GM21367 (cell line): ENCODE measurements around the gene SERPINH1.
A peak's percentile ranks its signal among the peaks of the same experiment; 100 is the strongest.

Source experiments
- ATAC-seq: cut with Tn5 transposase; IDR thresholded peaks from one replicate; pipeline ENCODE4 v1.9.1; 2021; ENCODE audit not compliant: unreplicated experiment

Gene SERPINH1

DNA sequence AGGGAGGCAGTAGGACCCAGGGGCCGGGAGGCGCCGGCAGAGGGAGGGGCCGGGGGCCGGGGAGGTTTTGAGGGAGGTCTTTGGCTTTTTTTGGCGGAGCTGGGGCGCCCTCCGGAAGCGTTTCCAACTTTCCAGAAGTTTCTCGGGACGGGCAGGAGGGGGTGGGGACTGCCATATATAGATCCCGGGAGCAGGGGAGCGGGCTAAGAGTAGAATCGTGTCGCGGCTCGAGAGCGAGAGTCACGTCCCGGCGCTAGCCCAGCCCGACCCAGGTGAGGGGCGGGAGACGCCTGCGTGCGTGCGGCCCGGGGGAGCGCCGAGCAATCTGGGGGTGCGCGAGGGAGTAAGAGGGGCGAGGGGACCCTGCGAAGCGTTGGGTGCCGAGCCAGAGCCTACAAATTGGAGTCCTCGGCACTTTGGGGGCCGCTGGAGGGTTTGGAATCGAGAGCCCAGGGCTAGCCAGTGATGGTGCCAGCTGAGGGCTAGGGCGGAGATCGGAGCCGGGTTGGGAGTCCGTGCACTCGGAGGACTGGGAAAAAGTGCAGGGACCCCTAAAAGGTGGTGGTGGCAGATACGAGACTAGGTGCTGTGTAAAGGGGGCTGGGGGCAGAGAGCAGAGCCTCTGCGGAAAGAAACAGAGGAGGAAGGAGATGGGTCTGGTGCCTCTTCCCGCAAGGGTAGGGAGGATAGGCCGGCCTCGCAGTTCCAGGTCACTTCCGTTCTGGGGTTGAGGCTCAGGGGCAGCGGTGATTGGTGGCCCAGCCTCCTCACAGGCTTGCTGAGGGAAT is at the start of gene SERPINH1:
SERPINH1 (plus strand) TSS at position 206 of the 788 bp plus-strand sequence. CDS start 4,097 bp downstream, outside the sequence.
- ATAC-seq, result peak; percentile 71

GRCh38 chr11:75513250-75513649 is 48.8 kb upstream of the SERPINH1 start:
- no peak for ATAC-seq

DNA sequence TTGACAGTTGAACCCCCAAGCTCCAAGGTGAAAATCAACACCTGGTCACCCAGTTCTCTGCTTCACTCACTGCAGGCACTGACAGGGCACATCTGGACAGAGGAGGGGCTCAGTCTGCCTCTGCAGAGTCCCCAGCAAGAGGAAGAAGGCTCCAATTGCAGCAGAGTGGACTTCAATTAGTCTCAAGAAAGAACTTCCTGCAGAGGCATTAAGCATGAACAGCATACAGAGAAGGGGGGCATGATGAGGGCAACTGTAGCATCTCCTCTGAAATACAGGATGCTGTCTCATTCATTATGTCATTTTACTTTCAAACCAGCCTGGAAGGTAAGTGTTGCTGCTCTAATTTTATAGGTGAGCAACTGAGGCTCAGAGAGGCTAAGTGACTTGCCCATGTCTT is 47.5 kb upstream of the SERPINH1 start:
- no peak for ATAC-seq

- ATAC-seq, result no peak
Observed at GRCh38 chr11:75516140-75516539, 45.9 kb upstream of the SERPINH1 start.

DNA sequence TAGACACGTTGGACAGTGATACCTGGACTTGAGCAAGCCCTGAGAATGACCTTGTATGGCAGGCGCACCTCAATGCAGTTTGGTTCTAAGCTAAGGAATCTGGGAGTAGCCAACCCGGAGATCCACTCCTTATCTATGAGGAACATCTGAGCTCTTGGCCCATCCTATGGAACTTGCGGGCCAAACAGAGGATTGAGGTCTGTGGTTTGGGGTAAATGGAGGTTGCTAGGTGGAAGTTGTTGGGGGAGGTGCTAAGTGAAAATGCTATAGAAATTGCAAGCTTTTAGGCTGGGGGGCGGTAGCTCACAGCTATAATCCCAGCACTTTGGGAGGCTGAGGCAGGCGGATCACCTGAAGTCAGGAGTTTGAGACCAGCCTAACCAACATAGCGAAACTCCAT is 45.2 kb upstream of the SERPINH1 start:
- ATAC-seq, result no peak

- ATAC-seq, result no peak
Observed at GRCh38 chr11:75518204-75518549, 43.9 kb upstream of the SERPINH1 start.

DNA sequence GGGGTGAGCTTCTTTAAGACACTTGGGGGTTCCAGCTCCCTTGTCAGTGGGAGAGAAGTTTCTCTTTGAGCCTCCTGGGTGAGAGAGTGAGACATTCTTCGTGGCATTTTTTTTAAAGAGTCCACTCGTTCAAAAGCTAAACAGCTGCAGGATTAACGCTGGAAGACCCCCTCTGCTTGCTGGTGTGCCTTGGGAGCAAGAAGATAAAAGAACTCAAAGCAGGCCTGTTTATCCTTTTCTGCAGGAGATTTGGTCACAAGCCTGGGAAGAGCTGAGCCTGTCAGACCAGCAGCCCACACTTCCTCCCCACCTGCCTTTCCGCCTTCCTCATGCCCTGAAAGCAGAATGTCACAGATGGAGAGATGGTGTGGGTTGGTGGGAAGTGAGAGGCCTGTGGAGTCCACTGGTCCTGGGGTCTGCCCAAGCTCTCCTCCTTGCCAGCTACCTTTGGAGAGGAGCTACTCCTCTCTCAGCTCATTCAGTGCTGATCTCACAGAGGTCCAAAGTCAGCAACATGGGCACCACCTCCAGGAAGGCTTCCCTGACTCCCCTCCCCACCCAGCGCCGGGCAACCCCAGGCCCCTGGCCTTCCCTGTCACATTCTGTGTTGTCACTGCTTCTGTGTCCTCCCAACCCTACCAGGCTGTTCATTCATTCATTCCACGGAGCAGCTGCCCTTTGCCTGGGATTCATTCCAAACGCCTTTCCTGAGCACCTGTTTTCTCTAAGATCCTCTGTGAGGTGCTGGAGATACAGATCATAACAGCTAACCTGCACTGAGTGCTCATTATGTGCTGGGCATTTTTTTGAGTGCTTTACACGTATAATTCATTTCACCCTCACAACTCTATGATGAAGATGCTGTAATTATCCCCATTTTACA is 43.0 kb upstream of the SERPINH1 start:
- no peak for ATAC-seq

DNA sequence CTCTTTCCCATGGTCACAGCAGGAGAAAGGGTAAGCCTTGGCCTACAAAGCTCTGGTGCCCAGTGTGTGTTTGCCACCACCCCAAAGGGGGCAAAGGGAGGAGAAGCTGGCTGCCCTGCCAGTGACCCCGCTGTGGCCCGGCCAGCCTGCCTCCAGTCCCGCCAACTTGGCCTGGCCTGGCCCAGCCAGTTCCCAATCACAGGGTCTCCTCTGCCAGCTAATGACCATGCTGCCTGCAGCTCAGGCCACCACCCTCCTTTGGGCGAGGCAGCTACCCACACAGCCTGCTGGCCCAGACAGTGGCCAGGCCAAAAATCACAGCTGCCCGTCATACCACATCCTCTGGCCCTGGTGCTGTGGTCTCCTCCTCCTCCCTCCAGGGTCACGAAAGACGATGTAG is 41.4 kb upstream of the SERPINH1 start:
- ATAC-seq, result no peak

DNA sequence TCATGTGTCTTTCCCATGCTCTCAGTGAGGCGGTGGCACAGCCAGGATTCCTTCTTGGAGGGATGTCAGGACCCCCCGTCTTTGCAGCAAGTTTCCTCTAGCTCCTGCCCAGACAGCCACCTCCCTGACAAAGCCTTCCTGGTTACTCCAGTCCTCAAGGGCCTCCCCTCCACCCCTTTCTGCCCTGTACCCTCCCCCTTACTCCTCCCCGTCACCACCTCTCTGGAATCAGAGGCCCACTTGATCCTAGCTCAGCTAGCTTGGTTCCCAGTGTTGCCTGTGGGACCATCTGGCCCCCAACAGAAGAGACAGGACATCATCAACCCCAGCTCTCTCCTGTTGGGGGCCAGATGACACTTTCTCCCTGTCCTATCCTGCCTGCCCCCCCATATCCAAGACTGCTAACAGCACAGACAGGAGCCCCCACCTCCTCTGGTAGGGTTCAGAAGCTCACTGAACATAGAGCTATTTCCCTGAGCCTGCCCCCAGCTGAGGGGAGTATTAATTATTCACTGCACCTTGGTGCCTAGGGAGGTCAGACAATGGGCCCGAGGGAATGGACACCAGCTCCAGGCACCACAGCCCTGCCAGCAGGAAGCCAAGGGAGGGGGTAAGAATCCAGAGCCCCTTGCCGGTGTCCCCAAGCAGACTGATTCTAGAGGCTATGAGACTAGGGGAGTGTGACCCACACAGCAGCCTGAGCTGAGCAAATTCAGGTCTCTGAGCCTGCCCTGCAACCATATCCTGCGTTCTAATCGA is 39.6 kb upstream of the SERPINH1 start:
- no peak for ATAC-seq

DNA sequence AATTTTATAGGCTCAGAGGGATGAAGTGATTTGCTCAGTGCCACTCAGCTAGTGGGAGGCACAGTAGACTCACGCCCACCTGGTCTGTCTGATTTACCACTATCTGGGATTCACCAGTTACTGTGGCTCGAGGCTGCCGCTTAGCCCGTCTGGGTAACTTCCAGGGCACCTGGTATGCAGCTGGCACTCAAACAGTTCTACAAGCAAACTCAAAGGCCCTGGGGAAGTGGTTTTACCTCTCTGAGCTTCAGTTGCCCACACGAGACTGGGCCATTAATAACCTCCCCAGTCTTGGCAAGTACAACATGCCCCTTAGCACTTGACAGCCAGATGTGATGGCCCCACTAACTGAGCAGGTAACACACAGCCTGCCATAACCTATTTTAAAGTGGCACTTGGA is 38.9 kb upstream of the SERPINH1 start:
- ATAC-seq, result no peak

DNA sequence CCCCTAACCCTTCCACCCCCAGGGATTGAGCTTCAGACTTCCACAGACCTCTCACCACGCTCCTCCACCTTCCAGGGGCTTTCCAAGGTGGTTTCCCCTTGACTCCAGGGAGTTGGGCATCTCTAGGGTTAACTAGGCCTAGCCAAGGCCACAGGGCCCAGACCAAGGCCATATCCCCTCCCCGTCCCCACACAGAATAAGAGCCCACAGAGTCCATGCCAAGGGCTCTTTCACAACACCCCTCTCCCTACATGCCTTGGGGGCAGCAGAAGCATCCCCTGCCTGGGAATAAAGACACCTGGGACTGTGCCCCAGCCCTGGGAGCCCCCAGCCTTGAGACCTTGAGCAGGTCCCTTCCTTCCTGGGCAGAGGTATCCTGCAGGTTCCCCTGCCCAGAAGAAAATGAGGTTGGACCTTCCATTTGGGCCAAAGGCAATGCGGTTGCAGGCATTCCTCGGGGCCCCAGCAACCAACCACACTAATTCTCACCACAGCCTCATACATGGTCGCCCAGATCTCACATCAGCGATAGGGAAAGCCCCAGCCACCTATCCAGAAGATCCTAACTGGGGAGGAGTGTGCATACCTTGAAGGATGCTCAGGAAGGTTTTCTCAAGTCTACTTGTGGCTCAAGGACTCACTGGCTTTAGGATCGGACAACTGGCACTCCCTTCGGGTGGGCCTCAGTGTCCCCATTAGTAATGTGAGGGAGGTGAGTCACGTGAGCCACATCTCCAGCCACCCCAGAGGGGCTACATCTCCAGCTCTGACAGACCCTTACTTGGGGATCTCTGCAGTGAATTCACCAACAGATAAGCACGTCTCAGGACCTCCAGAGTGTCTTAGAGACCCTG is 38.0 kb upstream of the SERPINH1 start:
- ATAC-seq, result no peak

DNA sequence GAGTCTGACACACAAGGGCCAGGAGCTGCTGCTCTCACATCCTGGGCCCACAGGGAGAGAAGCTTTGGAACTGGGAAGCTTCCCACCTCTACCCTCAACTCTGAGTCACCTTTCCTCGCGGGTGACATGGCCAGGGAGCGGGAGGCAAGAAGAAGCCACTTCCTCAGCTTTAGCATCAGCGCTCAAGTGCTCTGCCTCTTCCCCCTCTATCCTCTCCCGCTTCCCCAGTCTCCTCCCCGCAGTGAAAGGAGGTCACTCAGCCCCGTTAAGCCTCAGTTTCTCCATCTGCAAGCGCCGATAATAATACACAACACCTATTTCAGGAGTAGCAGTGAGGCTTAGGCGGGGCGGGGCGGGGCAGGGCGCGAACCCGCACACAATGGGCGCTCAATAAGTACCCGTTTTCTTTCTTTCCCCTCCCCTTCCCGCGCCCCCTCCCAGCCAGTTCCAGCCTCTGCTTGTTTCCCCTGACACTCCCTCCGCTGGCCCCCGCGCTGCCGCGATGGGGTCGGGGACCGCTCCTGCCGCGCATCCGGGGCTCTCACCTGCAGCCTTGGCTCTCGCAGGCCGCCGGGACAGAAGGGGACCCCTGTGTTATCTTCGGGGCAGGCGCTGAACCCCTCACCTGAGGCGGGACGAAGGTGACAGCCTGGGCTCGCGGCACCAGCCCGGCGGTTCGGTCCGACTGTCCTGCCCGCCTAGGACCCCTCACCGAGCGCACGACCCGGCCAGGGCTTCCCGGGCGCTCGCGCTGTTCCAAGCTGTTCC is 37.2 kb upstream of the SERPINH1 start:
- no peak for ATAC-seq

- peak; percentile 66 for ATAC-seq
Observed at GRCh38 chr11:75525433-75526191, 36.4 kb upstream of the SERPINH1 start, which contains the start of gene GDPD5. GDPD5 (minus strand) TSS chr11:75525941; CDS start chr11:75477735, 48,206 bp downstream.

DNA sequence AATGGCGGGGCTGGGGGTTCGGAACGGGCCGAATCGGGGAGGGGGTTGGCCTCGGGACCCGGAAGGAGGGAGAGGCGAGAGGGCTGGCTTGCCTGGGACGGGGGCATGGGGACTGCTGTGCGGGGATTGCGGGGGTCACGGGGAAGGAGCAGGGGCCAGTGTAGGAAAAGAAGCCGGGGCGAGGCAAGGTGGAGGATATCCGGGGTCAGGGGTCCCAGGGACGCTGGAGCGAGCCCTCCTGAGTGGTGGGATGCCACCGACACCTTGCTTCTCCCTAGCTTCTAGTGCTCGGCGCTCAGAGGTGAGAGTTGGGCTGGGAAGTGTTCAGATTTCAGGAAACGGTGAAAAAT is 35.9 kb upstream of the SERPINH1 start:
- ATAC-seq, result no peak

GRCh38 chr11:75527130-75527529 is 34.9 kb upstream of the SERPINH1 start:
- no peak for ATAC-seq

- no peak for ATAC-seq
Observed at GRCh38 chr11:75527938-75528735, 33.9 kb upstream of the SERPINH1 start.

DNA sequence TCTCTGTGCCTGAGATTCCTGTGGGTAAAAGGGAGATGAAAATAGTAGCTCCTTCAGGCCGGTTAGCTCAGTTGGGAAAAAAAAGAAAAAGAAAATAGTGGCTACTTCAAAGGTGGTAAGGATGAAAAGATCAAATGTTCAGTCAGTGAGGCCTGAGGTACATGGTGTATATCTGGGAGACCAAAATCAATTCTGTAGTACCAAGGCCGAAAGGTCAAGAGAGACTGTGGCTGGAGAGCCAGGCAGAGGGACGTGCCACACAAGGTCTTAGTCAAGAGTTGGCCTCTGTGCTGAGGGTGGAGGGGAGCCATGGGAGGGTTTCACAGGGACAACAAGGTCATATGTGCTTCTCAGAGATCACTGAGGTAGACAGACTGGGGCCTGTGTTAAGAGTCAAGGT is 31.5 kb upstream of the SERPINH1 start:
- ATAC-seq, result no peak

GRCh38 chr11:75531325-75531724 is 30.7 kb upstream of the SERPINH1 start:
- no peak for ATAC-seq
